IMR-90 (cell line): Measurements from ENCODE around the gene INPP5B.

Experiments
- CEBPB ChIP-seq: IDR thresholded peaks from 2 replicates; pipeline ENCODE4 v1.6.1; 2012; ENCODE audit warnings: low read depth, low read length, improper control_type of control experiment
- CHD1 ChIP-seq: IDR thresholded peaks from 2 replicates; pipeline ENCODE4 v1.6.1; 2012; ENCODE audit warnings: low read depth, low read length, improper control_type of control experiment
- ELK1 ChIP-seq: fragments of 150-350 bp; IDR thresholded peaks from 2 replicates; pipeline ENCODE4 v1.6.1; 2016; ENCODE audit warnings: low read depth, mild to moderate bottlenecking, low read length, moderate library complexity, borderline replicate concordance
- FOS ChIP-seq: fragments of 150-350 bp; IDR thresholded peaks from 2 replicates; pipeline ENCODE4 v1.6.1; 2016; ENCODE audit warnings: low read depth, low read length
- MXI1 ChIP-seq: IDR thresholded peaks from 2 replicates; pipeline ENCODE4 v1.6.1; 2012; ENCODE audit warnings: low read depth, mild to moderate bottlenecking, low read length, moderate library complexity, borderline replicate concordance
- POLR2A ChIP-seq: IDR thresholded peaks from 2 replicates; pipeline ENCODE4 v1.6.1; 2012; ENCODE audit warnings: mild to moderate bottlenecking, low read depth, low read length
- RAD21 ChIP-seq: IDR thresholded peaks from 2 replicates; pipeline ENCODE4 v1.6.1; 2012; ENCODE audit warnings: low read length, improper control_type of control experiment
- RCOR1 ChIP-seq: IDR thresholded peaks from 2 replicates; pipeline ENCODE4 v1.6.1; 2012; ENCODE audit warnings: mild to moderate bottlenecking, low read length, improper control_type of control experiment; ENCODE audit not compliant: insufficient replicate concordance
- USF2 ChIP-seq: fragments of 150-350 bp; IDR thresholded peaks from 2 replicates; pipeline ENCODE4 v1.6.1; 2017; ENCODE audit warnings: mild to moderate bottlenecking, antibody characterized with exemption, low read length, low read depth
- TF ChIP-seq, protein P1 (sequence below): conservative IDR thresholded peaks from 2 replicates; pipeline ENCODE4 v1.5.1; 2012; ENCODE audit warnings: mild to moderate bottlenecking, low read depth, low read length, improper control_type of control experiment

DNA sequence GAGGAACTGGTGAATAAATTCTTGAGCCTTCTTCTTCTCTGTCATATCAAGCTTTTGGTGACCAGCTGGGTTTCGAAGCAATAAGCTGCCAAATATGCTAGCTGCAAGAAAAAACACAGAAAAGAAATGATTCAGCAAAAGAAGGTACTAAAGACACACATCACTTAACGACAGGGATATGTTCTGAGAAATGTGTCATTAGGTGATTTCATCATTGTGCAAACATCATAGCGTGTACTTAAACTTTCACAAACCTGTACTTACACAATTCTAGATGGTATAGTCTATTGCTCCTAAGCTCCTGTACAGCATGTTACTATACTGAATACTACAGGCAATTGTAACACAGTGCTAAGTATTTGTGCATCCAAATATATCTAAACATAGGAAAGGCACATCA, 84.5 kb downstream of the INPP5B start:
- TF ChIP-seq USF2 = no peak
- no peak for TF ChIP-seq RCOR1
- TF ChIP-seq, protein P1, sequence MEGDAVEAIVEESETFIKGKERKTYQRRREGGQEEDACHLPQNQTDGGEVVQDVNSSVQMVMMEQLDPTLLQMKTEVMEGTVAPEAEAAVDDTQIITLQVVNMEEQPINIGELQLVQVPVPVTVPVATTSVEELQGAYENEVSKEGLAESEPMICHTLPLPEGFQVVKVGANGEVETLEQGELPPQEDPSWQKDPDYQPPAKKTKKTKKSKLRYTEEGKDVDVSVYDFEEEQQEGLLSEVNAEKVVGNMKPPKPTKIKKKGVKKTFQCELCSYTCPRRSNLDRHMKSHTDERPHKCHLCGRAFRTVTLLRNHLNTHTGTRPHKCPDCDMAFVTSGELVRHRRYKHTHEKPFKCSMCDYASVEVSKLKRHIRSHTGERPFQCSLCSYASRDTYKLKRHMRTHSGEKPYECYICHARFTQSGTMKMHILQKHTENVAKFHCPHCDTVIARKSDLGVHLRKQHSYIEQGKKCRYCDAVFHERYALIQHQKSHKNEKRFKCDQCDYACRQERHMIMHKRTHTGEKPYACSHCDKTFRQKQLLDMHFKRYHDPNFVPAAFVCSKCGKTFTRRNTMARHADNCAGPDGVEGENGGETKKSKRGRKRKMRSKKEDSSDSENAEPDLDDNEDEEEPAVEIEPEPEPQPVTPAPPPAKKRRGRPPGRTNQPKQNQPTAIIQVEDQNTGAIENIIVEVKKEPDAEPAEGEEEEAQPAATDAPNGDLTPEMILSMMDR = no peak
- no peak for TF ChIP-seq POLR2A
- TF ChIP-seq RAD21 = no peak
- TF ChIP-seq FOS = no peak
- no peak for TF ChIP-seq ELK1
- no peak for TF ChIP-seq CHD1
- TF ChIP-seq MXI1 = no peak
- peak; percentile 24; the same call in 1 of the 2 replicates for TF ChIP-seq CEBPB
